ENCODE data around the gene MSL2.
A peak's percentile ranks its signal among the peaks of the same experiment; 100 is the strongest.

The MSL2 gene

DNA sequence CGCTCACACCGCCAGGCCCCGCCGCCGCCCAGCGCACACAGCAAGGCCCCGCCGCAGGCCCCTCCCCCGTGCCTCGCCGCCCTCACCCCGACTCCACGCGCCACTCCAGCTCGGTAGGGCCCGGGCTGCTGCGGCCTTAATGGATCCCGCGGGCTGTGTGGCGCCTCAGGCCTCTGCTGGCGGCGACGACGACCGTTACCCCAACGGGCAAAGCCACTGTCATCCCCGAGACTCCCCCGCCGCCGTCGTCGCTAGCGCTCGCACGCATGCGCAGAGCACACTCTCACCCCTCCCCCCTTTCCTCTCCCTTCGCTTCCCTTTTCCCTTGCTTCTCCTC, at the start of gene MSL2:
Gene MSL2, minus strand, starts transcription at position 272 of the 337 bp plus-strand sequence. CDS start 1,222 bp downstream, outside the sequence.
- Histone ChIP-seq H3K4me2 (ENCODE audit: low read depth, low read length, poor library complexity, severe bottlenecking) (peak within 1 kb of the TSS; percentile 96), H3K4me3 (ENCODE audit: insufficient read depth, low read length, poor library complexity, severe bottlenecking) (peak within 1 kb of the TSS; percentile 91), H3K9ac (ENCODE audit: low read length) (peak within 1 kb of the TSS; percentile 94), H3F3A (ENCODE audit: insufficient read depth) (peaks cover 20% of the 10 kb centered on the region; the same call in 1 of the 2 replicates), H3K27me3 (ENCODE audit: low read length) (no peaks in the 10 kb centered on the region), H2AFZ (ENCODE audit: low read depth, low read length, severe bottlenecking) (peak within 1 kb of the TSS; percentile 79), H3K9me2 (replicated peaks; ENCODE audit: insufficient read depth, low read length) (no peaks in the 10 kb centered on the region), H3K9me3 (ENCODE audit: insufficient read depth, low read length) (no peaks in the 10 kb centered on the region), H4K20me1 (ENCODE audit: low read depth, low read length) (peaks cover 17% of the 10 kb centered on the region), H3K27ac (ENCODE audit: low read depth, low read length) (peak within 1 kb of the TSS; percentile 98), H3K36me3 (ENCODE audit: low read length) (peaks cover 8% of the 10 kb centered on the region; the same call in 1 of the 2 replicates), H3K79me2 (ENCODE audit: insufficient read depth, low read length) (peaks cover 46% of the 10 kb centered on the region)
- no peak for TF ChIP-seq CTCF (IDR thresholded peaks at IDR 0.05; ENCODE audit: insufficient read depth, low read length, poor library complexity, severe bottlenecking)
- no peak for TF ChIP-seq EZH2phosphoT487 (conservative IDR thresholded peaks at IDR 0.05; ENCODE audit: low read length)

GRCh38 chr3:136245691-136246090, 49.6 kb upstream of the MSL2 start:
- H3K36me3 ChIP-seq (ENCODE audit: low read length), result no peaks in the 10 kb centered on the region
- H3K9me2 ChIP-seq (replicated peaks; ENCODE audit: insufficient read depth, low read length), result no peaks in the 10 kb centered on the region
- H3K9me3 ChIP-seq (ENCODE audit: insufficient read depth, low read length), result no peaks in the 10 kb centered on the region
- no peak overlapping the region for H3K9ac ChIP-seq (ENCODE audit: low read length)
- no peak overlapping the region for H3K4me2 ChIP-seq (ENCODE audit: low read depth, low read length, poor library complexity, severe bottlenecking)
- TF ChIP-seq CTCF (IDR thresholded peaks at IDR 0.05; ENCODE audit: insufficient read depth, low read length, poor library complexity, severe bottlenecking) (no peak), EZH2phosphoT487 (conservative IDR thresholded peaks at IDR 0.05; ENCODE audit: low read length) (no peak)
- no peak overlapping the region for H3K27ac ChIP-seq (ENCODE audit: low read depth, low read length)
- H4K20me1 ChIP-seq (ENCODE audit: low read depth, low read length), result no peaks in the 10 kb centered on the region
- no peaks in the 10 kb centered on the region for H3K27me3 ChIP-seq (ENCODE audit: low read length)
- no peaks in the 10 kb centered on the region for H3K79me2 ChIP-seq (ENCODE audit: insufficient read depth, low read length)
- H2AFZ ChIP-seq (ENCODE audit: low read depth, low read length, severe bottlenecking), result no peak overlapping the region
- H3K4me3 ChIP-seq (ENCODE audit: insufficient read depth, low read length, poor library complexity, severe bottlenecking), result no peak overlapping the region
- H3F3A ChIP-seq (ENCODE audit: insufficient read depth), result peaks cover 21% of the 10 kb centered on the region

- Histone ChIP-seq H3K9ac (ENCODE audit: low read length) (no peak overlapping the region), H3K4me2 (ENCODE audit: low read depth, low read length, poor library complexity, severe bottlenecking) (no peak overlapping the region), H3K36me3 (ENCODE audit: low read length) (no peaks in the 10 kb centered on the region), H3F3A (ENCODE audit: insufficient read depth) (no peaks in the 10 kb centered on the region), H4K20me1 (ENCODE audit: low read depth, low read length) (no peaks in the 10 kb centered on the region), H3K9me3 (ENCODE audit: insufficient read depth, low read length) (no peaks in the 10 kb centered on the region), H3K27ac (ENCODE audit: low read depth, low read length) (no peak overlapping the region), H3K79me2 (ENCODE audit: insufficient read depth, low read length) (no peaks in the 10 kb centered on the region), H3K9me2 (replicated peaks; ENCODE audit: insufficient read depth, low read length) (no peaks in the 10 kb centered on the region), H3K4me3 (ENCODE audit: insufficient read depth, low read length, poor library complexity, severe bottlenecking) (no peak overlapping the region), H3K27me3 (ENCODE audit: low read length) (no peaks in the 10 kb centered on the region), H2AFZ (ENCODE audit: low read depth, low read length, severe bottlenecking) (no peak overlapping the region)
- TF ChIP-seq CTCF (IDR thresholded peaks at IDR 0.05; ENCODE audit: insufficient read depth, low read length, poor library complexity, severe bottlenecking) (no peak), EZH2phosphoT487 (conservative IDR thresholded peaks at IDR 0.05; ENCODE audit: low read length) (no peak)
Observed at GRCh38 chr3:136239094-136239493, 43.0 kb upstream of the MSL2 start.
